Brain pericyte (primary cell): ENCODE measurements around the gene AXIN2.

Experiments
- DNase-seq: peaks from one replicate; pipeline ENCODE4 v3.0.0-alpha.2; 2012; ENCODE audit warnings: low read depth, low spot score

AXIN2 gene

DNA sequence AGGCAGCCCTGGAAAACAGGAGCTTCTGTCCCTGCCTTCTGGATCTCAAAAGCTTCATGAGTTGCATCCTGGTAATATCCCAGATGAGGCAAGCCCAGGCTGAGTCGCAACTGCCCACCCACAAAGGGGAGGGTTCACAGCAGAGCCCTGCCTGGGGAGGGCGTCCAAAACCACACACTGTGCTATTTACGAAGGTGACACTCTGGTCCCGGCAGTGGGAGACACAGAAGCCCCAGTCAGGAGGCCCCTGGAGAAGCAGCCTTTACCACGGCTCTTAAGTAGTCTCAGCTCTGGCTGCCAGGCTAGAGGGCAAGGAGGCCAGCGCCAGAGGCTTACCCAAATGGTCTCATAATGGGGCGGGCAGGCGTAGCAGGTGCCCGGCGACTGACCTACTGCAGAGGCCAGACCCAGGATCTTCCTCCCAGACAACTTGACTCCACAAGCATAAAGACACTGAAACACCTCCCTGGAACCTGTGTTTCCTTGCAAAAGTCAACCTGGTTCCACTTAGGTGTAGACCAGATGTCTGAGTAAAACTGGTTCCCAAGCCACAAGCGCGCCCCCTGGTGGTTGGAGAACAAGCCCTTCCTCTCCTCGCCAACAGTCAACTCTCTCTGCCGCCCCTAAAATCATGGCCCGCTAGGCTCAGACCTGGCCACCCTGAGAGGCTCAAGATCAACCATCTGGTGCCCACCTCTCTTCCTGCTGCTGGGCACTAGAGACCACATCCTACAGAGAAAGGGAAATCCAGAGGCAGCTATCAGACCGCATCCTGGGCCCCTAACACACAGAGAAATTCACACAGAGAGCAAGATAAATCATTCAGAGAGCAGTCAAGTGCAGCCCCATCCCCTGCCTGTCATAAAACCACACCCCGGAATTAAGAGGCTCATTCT lies 5.2 kb downstream of the AXIN2 start:
- no peak for DNase-seq

DNA sequence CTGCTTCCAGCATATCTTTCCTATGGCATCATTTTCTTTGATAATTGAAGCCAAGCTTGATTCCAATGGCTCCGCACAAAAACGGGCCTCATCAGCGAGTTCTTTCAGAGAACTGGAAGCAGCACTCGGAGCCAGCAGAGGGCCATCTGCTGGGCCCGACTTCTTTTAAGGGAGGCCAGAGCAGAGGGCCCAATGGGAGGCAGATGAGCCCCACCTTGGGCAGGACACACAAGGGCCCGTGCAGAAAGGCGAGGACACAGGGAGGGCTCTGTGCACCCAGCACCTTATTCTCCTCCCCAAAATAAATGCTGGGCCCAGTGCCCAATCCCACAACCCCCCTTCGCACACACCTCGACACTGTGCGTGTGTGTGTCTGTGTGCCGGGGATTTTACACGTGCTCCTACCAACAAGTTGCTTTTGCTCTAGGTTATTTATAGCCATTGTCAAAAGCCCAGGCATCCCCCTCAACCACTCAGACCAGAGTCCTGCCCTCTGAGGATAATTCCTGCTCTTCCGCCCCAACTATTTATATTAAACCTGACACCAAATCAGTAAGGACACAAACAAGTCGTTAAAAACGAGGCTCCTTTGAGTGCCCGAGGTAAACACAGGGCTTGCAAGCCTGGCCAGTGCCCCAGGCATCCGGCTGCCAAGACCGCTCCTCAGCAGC lies 6.8 kb downstream of the AXIN2 start:
- DNase-seq, result no peak

DNA sequence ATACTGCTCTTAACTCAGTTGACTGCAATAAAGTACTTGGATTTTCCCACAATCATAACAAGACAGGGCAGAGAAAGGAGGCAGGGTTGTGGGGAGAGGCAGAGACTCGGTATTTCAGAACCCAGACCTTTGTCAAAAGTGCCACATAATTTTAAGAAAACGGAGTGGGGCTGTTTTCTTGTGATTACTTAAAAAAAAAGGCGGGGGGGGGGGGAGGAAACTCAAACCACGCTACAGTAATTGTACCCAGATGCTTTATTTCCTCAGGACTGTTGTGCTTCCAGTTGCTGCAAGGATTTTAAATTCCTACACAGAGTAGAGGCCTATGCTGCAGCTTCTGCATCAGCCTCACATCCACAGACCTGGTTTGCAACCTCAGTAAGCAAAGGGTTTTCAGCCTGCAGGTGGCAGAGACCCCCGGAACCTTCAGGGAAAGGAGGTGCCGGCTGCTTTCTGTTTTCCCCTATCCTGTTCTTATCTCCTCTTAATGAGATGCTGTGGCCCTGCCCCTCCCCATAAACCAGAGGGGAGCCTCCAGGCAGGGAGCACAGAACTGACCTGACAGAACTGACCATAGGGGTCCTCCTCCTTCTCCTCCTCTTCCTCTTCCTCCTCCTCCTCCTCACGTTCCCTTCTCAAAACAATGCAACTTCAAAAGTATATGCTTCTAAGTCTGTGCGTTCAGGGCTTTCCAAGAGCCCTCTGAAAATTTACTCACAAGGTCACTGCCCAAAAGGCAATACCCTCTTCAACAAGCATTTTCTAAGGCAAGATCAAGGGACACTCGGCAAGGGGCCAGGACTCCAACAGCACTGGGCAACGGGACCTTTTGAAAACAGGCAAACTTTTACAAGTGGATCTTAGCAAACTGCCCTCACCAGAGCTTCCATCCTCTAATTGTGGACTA lies 7.5 kb downstream of the AXIN2 start:
- no peak for DNase-seq

DNA sequence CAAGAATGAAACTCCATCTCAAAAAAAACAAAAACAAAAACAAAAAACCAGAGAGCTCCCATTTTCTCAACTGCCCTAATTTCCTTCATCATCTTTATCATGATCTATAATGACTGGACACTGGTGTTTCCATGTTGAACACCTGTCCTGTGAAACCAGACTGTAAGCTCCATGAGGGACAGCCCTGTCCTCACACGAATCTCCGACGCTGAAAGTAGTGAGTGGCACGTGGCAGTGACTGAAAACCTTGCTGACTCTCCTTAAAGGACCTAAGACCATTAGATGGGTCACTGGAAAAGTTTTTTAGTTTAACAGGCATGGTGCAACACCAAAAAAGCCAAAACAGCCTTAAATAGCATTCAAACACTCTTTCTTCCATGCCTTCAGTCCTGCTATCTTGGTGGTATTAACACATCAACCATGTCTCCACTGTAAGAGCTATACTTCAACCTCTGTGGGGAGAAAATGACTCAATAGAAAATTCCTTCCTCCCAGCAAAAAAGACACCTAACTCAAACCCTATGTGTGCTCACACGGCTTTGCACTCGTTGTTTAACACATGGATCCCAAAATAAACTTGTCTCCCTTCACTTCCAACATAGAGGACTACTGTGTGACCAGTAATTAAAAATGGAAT lies 8.3 kb downstream of the AXIN2 start:
- no peak for DNase-seq

DNA sequence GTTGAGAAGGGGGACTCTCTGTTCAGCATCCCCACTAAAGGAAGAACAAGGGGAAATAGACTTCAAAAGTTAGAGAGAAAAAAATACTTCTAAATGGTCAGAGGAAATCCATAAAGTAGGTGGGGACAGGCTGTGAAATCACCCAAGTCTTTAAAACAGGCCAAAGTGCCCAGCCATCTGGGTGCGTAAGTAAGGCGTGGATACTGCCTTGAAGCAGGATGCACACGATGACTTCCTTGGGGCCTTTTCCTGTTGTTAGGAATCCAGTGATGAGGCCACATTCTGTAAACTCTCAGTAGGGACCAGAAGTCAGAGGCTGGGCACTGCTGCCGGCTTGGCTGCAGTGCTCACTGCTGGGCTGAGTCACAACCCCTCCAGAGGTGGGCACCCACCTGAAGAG lies 9.2 kb downstream of the AXIN2 start:
- no peak for DNase-seq

DNA sequence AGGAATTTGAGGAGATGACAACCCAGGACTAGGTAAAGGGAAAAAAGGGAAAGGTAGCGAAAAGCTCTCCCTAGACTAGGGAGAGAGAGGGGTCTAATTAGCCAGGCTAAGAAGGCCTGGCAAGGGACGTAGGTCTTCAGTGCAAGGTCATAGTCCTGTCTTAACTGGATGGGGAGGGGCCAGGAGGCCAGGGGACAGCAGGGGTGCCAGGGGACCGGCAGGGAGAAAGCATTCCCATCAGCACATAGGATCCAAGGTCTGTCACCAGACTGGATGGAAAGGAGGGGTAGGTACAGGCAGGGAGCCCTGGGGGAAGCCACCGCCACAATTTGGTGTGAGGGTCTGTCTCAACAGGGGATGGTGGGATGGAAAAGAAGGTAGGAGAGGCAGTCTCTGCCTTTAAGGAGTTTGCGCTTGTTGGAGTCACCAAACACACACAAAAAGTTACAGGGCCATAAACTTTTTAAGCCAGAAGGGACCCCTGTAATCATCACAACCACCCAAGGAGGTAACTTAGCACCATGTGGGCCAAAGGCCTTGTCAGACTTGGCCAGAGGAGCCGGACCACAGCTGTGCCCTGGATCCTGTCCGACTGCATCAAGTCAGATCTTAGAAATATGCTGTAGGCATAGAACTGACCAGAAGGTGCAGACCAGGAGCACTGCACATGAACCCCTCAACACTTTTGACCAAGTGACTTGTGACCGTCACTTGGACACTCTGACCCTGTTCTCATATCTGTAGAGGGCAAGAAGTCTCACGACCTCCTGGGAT lies 10.0 kb downstream of the AXIN2 start:
- no peak for DNase-seq

DNA sequence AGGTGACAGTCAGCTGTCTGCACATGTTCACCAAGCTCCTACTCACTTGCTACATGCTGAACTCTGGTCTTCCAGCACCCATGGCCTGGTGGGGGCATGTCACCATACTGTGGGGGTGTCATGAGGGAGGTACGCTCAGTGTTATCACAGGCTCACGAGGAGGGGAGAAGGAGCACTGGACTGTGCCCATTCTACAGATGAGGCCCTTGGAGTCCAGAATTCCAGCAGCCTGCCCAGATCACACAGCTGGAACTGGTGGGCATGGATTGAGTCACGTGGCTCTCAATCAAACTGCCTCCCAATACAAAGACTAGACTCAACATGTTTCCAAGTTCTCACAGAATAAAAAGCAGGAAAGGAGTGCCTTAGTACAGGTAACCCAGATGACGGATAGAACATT lies 10.7 kb downstream of the AXIN2 start:
- DNase-seq, result no peak

DNA sequence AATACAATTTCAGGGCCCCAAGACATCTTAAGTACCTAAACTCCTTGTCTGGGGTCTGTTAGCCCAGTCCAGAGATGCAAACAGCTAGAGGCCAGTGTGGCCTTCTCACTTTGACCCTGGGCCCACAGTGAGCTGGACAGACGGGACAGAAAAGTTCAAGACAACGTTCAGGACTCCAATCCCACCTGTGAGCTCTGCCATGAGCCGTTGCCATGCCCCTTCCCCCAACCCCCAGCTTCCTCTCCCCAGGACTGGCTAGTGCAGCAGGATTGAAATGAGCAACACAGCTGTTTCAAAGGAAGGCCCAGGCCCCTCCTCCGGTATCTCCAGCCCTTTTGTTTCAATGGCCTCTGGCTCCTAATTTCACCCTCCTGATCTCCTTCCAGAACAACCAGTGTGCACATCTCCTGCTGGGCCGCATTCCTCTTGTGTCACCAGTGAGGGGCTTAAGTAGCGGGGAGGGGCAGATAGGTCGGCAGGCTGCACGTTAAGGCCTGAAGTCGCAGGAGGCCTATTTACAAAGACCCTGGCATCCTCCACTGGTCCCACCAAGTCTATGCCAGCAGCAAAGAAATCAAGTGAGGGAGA lies 11.3 kb downstream of the AXIN2 start:
- no peak for DNase-seq

DNA sequence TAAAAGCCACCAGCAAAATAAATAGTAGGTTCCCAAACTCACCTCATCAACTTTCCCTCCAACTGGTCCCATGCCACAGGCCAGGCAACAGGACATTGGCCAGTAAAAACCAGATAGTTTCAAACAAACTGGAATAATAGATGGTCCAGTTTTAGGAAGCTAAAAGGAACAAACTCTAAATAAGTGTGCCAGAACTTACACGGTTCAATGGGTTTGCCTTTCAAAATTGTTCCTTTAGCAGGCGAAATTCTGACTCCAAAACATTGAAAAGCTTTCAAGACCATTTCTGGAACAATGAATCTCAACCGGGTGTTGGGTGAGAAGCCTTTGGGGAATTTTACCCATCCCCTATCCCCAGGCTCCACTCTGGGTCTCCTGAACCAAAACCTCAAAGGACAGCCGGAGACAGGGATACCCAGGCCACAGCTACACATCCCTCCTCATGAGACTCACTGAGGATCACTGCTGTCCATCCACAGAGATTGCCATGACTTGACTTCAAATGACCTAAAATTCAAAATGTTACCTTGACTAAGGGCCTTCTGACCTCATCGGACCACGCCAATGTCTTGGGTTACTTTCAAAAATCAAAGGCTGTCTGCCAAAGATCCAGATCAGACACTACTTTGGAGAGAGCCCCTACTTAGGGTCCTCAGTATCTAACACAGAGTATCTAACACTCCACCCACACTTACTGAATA lies 13.0 kb downstream of the AXIN2 start:
- no peak for DNase-seq

DNA sequence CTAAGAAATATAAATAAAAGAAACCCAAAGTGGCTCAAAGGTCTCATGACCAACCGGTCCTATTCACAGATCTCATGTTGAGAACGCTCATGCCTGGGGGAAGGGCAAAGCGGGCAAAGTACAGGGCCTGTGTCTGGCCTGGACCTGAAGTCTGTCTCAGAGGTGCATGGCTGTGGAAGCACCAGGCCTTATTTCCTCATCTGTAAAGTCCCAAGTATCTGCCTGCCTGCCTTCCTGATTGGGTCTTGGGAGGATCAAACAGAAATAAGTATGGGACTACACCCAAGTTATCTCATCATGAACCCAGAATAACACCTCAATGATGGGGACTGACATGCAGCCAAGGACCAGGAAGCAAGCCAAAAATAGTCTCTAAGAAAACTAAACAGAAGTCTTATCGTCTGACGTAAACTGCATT lies 14.2 kb downstream of the AXIN2 start:
- no peak for DNase-seq

DNA sequence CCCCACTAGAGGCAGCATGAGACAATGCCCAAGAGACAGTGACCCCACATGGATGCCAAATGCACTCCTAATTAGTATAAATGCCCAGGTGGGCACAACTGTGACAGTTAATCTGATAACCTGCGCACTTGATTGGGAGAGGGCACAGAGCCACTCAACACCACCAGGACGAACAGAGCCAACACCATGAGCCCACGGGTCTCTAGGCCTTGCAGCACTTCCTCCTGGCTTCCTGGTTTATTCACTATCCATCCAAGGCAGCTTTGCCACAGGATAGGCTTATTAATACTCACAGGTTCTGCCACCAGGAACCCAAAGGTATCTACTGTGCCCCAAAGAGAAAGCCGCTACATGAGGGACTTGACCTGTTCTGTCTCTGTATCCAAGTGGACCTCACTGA lies 14.9 kb downstream of the AXIN2 start:
- DNase-seq, result no peak

DNA sequence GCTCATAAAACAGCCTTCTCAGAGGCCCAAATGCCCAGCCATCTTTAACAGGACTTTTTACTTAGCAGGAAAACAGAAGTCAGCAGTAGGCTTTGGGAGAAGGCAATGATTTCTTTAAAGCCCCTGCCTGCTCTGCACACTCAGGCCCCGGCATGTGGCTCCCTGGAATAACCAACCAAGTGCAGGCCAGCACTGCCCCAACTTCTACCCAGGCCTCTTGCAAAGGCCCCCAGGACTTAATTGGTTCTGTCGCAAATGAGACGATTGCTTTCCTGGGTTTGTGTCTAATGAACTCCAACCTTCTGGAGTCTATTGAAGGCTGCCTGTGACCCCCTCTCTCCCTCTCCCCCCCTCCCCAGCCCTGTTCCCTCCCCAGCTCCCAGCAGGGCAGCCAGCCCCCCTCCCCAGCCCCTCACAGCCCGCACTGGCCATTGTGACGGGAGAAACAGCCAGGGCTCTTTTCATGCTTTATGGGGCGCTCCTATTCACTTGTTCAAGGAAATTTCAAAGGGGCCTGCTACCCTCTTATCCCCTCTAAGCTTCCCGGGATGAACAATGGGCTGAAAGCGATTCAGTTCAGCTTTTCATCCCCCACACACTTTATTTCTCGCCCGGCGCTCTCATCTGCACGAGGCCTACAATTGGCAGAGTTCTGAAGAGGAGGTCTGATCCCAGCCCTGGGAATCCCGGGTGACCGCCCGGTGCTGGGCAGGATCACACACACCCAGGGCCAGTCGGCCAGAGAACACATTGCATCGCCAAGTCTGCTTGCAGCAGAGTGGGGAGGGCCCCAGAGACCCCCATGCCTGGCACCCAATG lies 15.5 kb downstream of the AXIN2 start:
- no peak for DNase-seq

DNA sequence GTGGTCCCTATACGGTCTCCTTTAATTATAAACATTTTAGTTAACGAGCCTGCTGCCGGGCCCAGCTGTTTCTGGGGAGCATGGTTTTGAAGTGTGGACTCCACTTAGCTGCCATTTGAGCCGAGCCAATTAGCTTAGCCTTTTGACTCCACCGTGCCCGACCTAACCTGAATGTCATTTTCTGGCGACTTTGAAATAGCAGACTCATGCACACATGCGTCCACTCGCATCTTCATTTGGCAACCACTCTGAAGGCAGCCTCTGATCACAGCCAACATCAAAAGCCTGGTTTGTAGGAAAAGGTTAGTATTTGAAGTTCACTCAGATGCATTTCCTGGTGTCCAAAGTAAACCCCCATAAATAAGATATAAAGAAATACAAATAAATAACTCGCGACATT lies 16.8 kb downstream of the AXIN2 start:
- no peak for DNase-seq

DNA sequence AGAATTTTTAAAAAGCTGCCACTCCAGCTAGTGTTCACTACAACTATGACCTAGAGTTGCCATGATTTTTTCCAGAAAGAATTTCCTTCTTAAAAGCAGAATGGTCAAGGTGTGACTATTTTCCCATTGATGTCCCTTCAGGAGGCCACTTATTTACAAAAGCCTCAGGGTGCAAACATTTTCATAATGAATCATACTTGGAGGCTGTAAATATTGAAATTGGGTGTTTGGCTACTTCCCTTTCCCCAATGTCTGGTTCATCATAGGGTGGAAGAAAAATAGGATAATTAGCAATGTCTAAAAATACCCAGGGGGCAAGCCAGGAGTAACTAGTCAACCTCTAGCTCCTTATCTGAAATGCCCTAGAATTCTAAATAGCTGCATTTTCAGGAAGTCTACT lies 18.8 kb downstream of the AXIN2 start:
- DNase-seq, result no peak

DNA sequence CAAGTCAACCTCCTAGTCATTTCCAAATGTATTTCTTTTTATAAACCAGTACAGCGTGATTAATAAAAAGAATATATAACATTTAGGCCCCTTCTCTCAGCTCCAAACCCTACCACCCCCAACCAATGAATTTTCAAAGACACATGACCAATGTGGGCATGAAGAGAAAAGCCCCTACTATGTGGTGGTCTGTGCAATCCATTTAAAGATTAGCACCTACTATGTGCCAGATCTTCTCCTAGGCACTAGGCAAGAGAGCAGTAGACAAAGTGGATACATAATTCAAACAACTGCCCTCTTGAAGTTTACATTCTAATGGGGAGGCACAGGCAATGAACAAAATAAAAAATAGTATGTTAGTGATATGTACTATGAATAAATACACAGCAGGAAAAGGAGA lies 19.4 kb downstream of the AXIN2 start:
- no peak for DNase-seq

DNA sequence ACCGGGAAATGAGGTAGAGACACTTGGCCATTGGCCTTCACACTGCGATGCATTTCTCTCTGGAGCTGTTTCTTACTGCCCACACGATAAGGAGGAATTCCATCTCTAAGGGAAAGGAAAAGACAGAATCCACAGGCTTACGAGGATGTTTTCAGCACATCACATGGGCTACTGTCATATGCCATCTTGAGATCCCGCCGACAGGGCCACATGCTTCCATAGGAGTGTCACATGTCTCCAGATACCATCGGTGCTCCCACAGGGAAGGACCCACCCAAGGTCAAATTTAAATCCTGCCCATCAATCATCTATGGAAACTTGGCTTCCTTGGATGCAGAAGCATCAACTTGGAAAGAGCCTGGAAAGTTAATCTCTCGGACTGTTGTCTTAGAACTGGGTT lies 20.0 kb downstream of the AXIN2 start:
- DNase-seq, result no peak

DNA sequence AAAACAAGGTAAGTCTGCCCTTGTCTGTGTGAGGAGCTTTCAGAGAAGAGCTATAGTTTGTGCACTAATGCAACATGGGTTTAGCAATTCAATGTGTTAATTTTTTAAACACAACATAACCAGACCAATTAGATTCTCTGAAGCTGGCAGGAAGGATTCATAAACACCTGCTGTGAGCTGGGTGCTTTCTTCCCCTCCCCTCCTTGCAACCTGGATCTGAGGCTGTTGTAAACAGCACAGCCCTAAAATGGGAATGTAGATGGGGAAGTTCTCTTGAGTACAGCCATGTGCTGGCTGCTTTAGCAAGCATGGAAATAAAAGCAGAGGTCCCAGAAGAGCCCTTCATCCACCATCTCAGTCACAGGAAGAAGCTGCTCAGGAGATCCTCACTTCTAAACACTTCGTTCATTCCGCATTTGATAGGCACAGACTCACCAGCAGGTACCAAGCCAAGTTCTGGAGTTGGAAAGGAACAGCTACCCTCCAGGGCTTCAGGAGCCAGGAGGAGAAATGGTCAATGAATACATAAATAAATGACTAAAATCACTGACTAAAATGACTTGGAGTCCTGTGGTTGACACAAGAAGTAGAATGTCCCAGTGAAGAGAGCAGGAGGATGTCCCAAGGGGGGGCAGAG lies 21.7 kb downstream of the AXIN2 start:
- DNase-seq, result no peak

DNA sequence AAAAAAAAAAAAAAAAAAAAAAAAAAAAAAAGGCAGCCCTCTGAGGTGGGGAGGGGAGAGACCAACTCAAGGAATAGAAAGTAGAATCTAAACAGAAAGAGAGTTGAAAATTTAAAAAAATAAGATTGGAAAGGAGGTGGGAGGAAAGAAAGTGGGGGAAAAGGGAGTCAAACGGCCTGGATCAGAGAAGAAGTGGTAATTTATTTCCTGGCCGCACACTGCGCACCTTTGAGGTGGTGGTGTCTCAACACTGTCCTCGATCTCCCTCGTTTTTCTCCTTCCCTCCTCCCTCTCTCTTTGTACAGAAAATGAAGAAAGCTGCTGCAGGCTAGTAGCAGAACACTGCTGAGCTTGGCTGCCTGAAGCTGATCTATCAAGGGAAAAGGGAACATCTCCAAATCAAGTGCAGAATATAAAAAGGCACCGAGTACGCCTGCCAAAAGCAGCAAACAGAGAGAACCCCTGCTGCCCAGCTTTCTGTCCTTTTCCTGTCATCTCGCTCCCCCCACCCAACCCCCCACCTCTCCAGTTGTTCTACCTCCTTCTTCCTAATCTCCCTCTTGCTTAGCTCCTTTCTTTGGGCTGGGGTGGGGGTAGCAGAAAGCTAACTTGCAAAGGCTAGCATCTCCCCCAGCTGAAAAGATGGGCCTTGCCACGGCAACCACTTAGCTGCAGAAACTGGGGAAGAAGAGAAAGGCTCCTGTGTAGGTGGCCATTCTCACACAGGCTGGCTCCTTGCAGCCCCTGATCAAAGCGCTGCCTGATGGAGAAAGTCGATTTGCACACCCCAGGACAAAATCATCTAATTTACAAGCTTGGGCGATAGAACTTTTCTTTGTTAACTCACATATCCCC lies 22.5 kb downstream of the AXIN2 start:
- no peak for DNase-seq
